GM12891 (cell line): Measurements from ENCODE around the gene RLN1.
"Not testable (repeated sequence)": the region's sequence is repeated elsewhere in the genome, so short reads cannot be mapped to it uniquely, and the experiment has no call there.

ENCODE experiments used
- POLR2A ChIP-seq: IDR thresholded peaks from 2 replicates; pipeline ENCODE4 v1.6.1; 2011; ENCODE audit warnings: low read depth, low read length, control low read depth
- POLR2AphosphoS5 ChIP-seq: IDR thresholded peaks from 2 replicates; pipeline ENCODE4 v1.6.1; 2011; ENCODE audit warnings: low read depth, low read length, control low read depth
- SPI1 ChIP-seq: IDR thresholded peaks from 2 replicates; pipeline ENCODE4 v1.6.1; 2011; ENCODE audit warnings: low read depth, low read length, control low read depth
- TAF1 ChIP-seq: IDR thresholded peaks from 2 replicates; pipeline ENCODE4 v1.6.1; 2011; ENCODE audit warnings: low read depth, low read length, control low read depth

- not testable (repeated sequence) for TF ChIP-seq POLR2A, POLR2AphosphoS5, TAF1, SPI1
These were observed 35.6 kb downstream of the RLN1 start, which contains the start of gene RLN2 for GRCh38 chr9:5303840-5304795.
